Gastrocnemius medialis (tissue), 4 donors: ENCODE results near the gene HNRNPF. TPM values are rescaled to one million over a fixed set of nuclear protein-coding genes. Genes with fewer than 3 reads are reported as not detected.

Source experiments
- ATAC-seq, 2 donors: fragments of 150-250 bp; one replicate each; pipeline ENCODE4 v1.9.1; 2016
- DNase-seq, 2 donors: peaks; one replicate each; pipeline ENCODE4 v3.0.0-alpha.2; 2019
- H3K27ac ChIP-seq, 4 donors: fragments of 200-600 bp; sonication (generic); 1 replicate in 1 of 4; 2 replicates in 3 of 4; pipeline ENCODE4 v1.5.1; 2016 to 2018; ENCODE audit warnings: mild to moderate bottlenecking in 2 of 4, moderate library complexity in 1 of 4
- H3K27me3 ChIP-seq, 3 donors: fragments of 200-600 bp; sonication (generic) in 2 of 3; 1 replicate in 1 of 3; 2 replicates in 2 of 3; pipeline versions ENCODE4 v1.5.1 to v1.6.0; 2016 to 2019; ENCODE audit warnings: mild to moderate bottlenecking in 1 of 3, moderate library complexity in 1 of 3
- H3K36me3 ChIP-seq, 2 donors: fragments of 200-600 bp; sonication (generic) in 1 of 2; one replicate each; pipeline ENCODE4 v1.5.1; 2017 to 2018
- H3K4me1 ChIP-seq, 2 donors: fragments of 200-600 bp; sonication (generic) in 1 of 2; one replicate each; pipeline ENCODE4 v1.5.1; 2016 to 2017; ENCODE audit warnings: mild to moderate bottlenecking in 2 of 2
- H3K4me3 ChIP-seq, 4 donors: fragments of 200-600 bp; sonication (generic) in 3 of 4; 1 replicate in 1 of 4; 2 replicates in 3 of 4; pipeline ENCODE4 v1.5.1; 2016 to 2019; ENCODE audit warnings: mild to moderate bottlenecking in 2 of 4
- H3K9me3 ChIP-seq, 3 donors: fragments of 200-600 bp; sonication (generic) in 2 of 3; 1 replicate in 1 of 3; 2 replicates in 2 of 3; pipeline ENCODE4 v1.5.1; 2016 to 2019
- POLR2A ChIP-seq, 2 donors: fragments of 450-650 bp; IDR thresholded peaks; one replicate each; pipeline ENCODE4 v1.6.1; 2017; ENCODE audit warnings: antibody characterized with exemption in 2 of 2, mild to moderate bottlenecking in 2 of 2, moderate library complexity in 2 of 2
- in situ Hi-C, 4 donors: fragments of 200-750 bp; cut with MboI; loops; one replicate each; pipeline versions ENCODE4 v1.15.0 to v1.8.0; 2017; ENCODE audit warnings: low sequenced_read_pairs in 4 of 4
- intact Hi-C: fragments of 100-400 bp; cut with DNase I; formaldehyde crosslinking; loops from one replicate; pipeline ENCODE4 v1.15.1; 2023; ENCODE audit warnings: low total_unique reads
- total RNA-seq, 4 donors: library from RNA; depleted of rRNA; stranded (reverse); fragments of >200 nt; gene quantifications; one replicate each; pipeline versions ENCODE4 v1.1.0 to v1.2.3, GENCODE V29; 2016
- TF ChIP-seq, protein P1 (sequence below), 5 experiments: fragments of 450-650 bp in 3 of 5; fragments of 200-600 bp in 2 of 5; sonication (generic) in 2 of 5; IDR thresholded peaks in 4 of 5; conservative IDR thresholded peaks in 1 of 5; 1 replicate in 4 of 5; 2 replicates in 1 of 5; pipeline ENCODE4 v1.5.1; 2016 to 2019; ENCODE audit warnings: antibody characterized with exemption in 5 of 5, mild to moderate bottlenecking in 3 of 5, moderate library complexity in 3 of 5

Gene HNRNPF
- total RNA-seq, 4 donors from 2014 or later: 69.2 to 111 (median 90.6) TPM

DNA sequence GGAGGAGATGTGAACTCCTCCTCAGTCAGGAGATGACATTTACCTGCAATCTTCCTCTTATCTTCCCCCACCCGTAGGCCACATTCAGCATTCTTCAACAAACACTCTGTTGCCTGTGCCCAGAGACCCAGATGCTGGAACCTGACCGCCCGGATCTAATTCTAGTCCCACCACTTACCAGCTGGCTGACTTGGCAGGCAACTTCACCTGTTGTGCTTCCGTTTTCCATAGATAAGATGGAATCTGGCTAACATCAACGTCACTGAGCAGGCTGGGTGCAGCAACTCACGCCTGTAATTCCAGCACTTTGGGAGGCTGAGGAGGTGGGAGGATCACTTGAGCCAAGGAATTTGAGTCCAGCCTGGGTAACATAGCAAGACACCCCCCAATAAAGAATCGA lies 58.8 kb downstream of the HNRNPF start:
- Histone ChIP-seq H3K9me3 (no peaks in the 10 kb centered on the region), H3K36me3 (no peaks in the 10 kb centered on the region), H3K4me3 (no peak overlapping the region), H3K4me1 (no peaks in the 10 kb centered on the region), H3K27me3 (peaks cover 0 to 10% (median 8%) of the 10 kb centered on the region in 3 donors), H3K27ac (no peak overlapping the region)
- intact Hi-C loops: no loop called here
- in situ Hi-C loops: loop anchor here in 1 of 4 donors (10.0 kb wide), 1 partner anchor 55 kb away; no protein-coding TSS in a partner anchor
- DNase-seq (no peak), ATAC-seq (no peak)
- TF ChIP-seq, protein P1, sequence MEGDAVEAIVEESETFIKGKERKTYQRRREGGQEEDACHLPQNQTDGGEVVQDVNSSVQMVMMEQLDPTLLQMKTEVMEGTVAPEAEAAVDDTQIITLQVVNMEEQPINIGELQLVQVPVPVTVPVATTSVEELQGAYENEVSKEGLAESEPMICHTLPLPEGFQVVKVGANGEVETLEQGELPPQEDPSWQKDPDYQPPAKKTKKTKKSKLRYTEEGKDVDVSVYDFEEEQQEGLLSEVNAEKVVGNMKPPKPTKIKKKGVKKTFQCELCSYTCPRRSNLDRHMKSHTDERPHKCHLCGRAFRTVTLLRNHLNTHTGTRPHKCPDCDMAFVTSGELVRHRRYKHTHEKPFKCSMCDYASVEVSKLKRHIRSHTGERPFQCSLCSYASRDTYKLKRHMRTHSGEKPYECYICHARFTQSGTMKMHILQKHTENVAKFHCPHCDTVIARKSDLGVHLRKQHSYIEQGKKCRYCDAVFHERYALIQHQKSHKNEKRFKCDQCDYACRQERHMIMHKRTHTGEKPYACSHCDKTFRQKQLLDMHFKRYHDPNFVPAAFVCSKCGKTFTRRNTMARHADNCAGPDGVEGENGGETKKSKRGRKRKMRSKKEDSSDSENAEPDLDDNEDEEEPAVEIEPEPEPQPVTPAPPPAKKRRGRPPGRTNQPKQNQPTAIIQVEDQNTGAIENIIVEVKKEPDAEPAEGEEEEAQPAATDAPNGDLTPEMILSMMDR (IDR thresholded peaks at IDR 0.05 in 4 of 5, conservative IDR thresholded peaks at IDR 0.05 in 1 of 5): no peak
- TF ChIP-seq POLR2A (IDR thresholded peaks at IDR 0.05): no peak

DNA sequence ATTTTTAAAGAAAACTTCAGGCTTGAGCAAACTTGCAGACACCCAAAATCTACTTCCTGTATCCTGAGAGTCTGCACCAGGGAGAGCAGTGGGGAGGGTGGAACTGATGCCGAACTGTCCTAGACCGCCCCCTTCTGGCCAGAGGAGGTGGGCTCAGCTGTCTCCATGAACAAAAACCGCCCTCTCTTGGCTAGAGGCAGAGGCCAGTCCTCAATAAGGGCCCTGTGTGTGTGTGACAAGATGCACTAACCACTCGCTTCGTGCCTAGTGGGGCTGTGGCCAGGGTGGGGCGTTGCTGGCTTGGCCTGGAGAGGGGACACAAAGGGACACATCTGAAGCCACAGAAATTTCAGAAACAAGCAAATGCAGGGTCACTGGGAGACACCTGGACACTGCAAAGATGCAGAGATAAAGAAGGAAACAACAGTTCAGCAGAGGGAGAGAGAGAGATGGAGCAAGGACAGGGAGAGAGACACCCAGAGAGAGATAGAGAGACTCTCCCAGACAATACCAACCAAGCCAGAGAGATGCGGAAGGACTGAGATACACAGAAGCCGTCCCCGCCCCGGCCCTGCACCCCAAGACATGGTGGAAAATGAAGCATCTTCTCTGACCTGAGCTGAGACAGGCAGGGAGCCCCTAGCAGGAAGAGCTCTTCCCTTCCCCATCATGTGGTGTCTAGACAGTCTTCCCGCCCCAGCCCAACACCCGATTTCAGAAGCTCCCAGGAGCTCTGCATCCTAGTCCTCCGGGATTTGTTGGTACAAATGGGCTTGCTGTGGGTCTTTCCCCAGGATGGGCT lies 60.3 kb downstream of the HNRNPF start:
- in situ Hi-C loops: no loop called here

DNA sequence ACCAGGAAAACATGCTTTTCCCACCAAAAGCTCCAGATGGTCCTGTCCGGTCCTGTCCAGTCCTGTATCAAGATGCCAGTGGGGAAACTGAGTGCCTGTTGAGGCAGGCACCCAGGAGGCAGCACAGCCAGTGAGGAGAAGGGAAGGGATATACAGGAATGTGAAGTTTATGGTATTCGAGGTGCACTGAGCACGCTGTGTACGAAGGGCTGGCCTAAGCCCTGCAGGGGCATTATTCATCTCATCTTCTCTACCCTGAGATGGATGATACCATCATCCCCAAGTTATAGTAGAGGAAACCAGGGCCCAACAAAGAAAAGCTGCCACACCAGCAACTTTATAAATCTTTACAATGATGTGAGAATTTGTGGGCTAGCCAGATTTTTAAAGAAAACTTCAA lies 61.0 kb downstream of the HNRNPF start:
- ATAC-seq: no peak
- Histone ChIP-seq H3K36me3 (no peaks in the 10 kb centered on the region), H3K4me1 (no peaks in the 10 kb centered on the region), H3K27me3 (peaks cover 0 to 10% (median 8%) of the 10 kb centered on the region in 3 donors), H3K9me3 (no peaks in the 10 kb centered on the region), H3K4me3 (no peak overlapping the region), H3K27ac (no peak overlapping the region)
- TF ChIP-seq, protein P1 (IDR thresholded peaks at IDR 0.05 in 4 of 5, conservative IDR thresholded peaks at IDR 0.05 in 1 of 5): no peak
- no peak for TF ChIP-seq POLR2A (IDR thresholded peaks at IDR 0.05)
- intact Hi-C loops (loop anchor here (2.0 kb wide), 1 partner anchor 55 kb away; no protein-coding TSS in a partner anchor), in situ Hi-C loops (no loop called here)
- no peak for DNase-seq

More for the DNA sequence above, 60.3 kb downstream of the HNRNPF start:
- ATAC-seq: peak; percentile 66 to 96
- Histone ChIP-seq H3K36me3 (no peaks in the 10 kb centered on the region), H3K27me3 (peaks cover 0 to 10% (median 8%) of the 10 kb centered on the region in 3 donors), H3K4me3 (no peak overlapping the region), H3K4me1 (no peaks in the 10 kb centered on the region), H3K27ac (no peak overlapping the region), H3K9me3 (no peaks in the 10 kb centered on the region)
- DNase-seq: peak; percentile 48 to 59
- TF ChIP-seq, protein P1 (IDR thresholded peaks at IDR 0.05 in 4 of 5, conservative IDR thresholded peaks at IDR 0.05 in 1 of 5): peak; percentile 41 to 82 (median 67)
- TF ChIP-seq POLR2A (IDR thresholded peaks at IDR 0.05): no peak
- intact Hi-C loops: loop anchor here (2.0 kb wide), 1 partner anchor 56 kb away; no protein-coding TSS in a partner anchor

DNA sequence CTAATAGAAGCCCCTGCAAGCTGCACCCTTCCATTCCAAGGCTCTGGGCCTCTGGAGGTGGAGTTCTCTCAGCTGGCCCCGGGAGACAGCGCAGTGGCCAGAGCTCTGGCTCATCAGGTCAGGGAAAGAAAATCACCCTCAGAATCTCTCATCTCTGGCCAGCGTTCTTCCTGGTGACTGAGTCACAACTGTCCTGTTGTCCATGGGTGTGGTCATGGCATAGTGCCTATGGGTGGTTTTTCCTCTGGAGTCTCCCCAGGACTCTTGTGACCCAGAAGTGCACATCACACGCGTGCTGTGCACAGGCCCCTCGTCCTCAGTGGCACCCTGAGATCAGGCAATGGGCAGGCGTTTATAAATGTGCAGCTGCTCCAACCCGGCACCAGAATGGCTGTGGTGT lies 64.9 kb downstream of the HNRNPF start:
- intact Hi-C loops: no loop called here
- no peak for DNase-seq
- Histone ChIP-seq H3K27ac (no peak overlapping the region), H3K36me3 (no peaks in the 10 kb centered on the region), H3K4me3 (no peak overlapping the region), H3K27me3 (no peaks in the 10 kb centered on the region), H3K9me3 (no peaks in the 10 kb centered on the region), H3K4me1 (no peaks in the 10 kb centered on the region)
- in situ Hi-C loops: no loop called here
- TF ChIP-seq, protein P1 (IDR thresholded peaks at IDR 0.05 in 4 of 5, conservative IDR thresholded peaks at IDR 0.05 in 1 of 5): no peak
- no peak for TF ChIP-seq POLR2A (IDR thresholded peaks at IDR 0.05)
- no peak for ATAC-seq
